H1 (cell line): ENCODE results near the gene BSN.

ENCODE experiments used
- EZH2 ChIP-seq: fragments of 200-600 bp; sonication (generic); IDR thresholded peaks from 2 replicates; pipeline ENCODE4 v1.7.1; 2012; ENCODE audit warnings: low read depth, mild to moderate bottlenecking, moderate library complexity, low read length, inconsistent platforms; ENCODE audit not compliant: severe bottlenecking
- POLR2A ChIP-seq, 2 experiments: IDR thresholded peaks; 1 replicate in 1 of 2; 2 replicates in 1 of 2; pipeline ENCODE4 v1.6.1; 2011; ENCODE audit warnings: low read depth in 2 of 2, low read length in 2 of 2, mild to moderate bottlenecking in 2 of 2; ENCODE audit errors: control extremely low read depth in 1 of 2
- POLR2AphosphoS5 ChIP-seq: IDR thresholded peaks from 2 replicates; pipeline ENCODE4 v1.6.1; 2011; ENCODE audit warnings: low read depth, low read length
- RAD21 ChIP-seq, 2 experiments: IDR thresholded peaks in 1 of 2; conservative IDR thresholded peaks in 1 of 2; 2 replicates each; pipeline ENCODE4 v1.6.1; 2011; ENCODE audit warnings: low read depth in 2 of 2, low read length in 2 of 2, improper control_type of control experiment in 1 of 2, inconsistent platforms in 1 of 2, mild to moderate bottlenecking in 1 of 2, moderate library complexity in 1 of 2
- SAP30 ChIP-seq: fragments of 300-600 bp; sonication (generic); IDR thresholded peaks from 2 replicates; pipeline ENCODE4 v1.7.1; 2012; ENCODE audit warnings: low read length, moderate library complexity, mild to moderate bottlenecking, inconsistent platforms; ENCODE audit not compliant: insufficient read depth, insufficient replicate concordance
- TF ChIP-seq, protein P1 (sequence below), 3 experiments: IDR thresholded peaks; 1 replicate in 2 of 3; 2 replicates in 1 of 3; pipeline versions ENCODE4 v1.5.1 to v1.6.1; 2011; ENCODE audit warnings: low read length in 3 of 3, mild to moderate bottlenecking in 3 of 3, inconsistent platforms in 2 of 3, low read depth in 1 of 3, moderate library complexity in 1 of 3; ENCODE audit not compliant: insufficient read depth in 1 of 3; ENCODE audit errors: control extremely low read depth in 1 of 3

DNA sequence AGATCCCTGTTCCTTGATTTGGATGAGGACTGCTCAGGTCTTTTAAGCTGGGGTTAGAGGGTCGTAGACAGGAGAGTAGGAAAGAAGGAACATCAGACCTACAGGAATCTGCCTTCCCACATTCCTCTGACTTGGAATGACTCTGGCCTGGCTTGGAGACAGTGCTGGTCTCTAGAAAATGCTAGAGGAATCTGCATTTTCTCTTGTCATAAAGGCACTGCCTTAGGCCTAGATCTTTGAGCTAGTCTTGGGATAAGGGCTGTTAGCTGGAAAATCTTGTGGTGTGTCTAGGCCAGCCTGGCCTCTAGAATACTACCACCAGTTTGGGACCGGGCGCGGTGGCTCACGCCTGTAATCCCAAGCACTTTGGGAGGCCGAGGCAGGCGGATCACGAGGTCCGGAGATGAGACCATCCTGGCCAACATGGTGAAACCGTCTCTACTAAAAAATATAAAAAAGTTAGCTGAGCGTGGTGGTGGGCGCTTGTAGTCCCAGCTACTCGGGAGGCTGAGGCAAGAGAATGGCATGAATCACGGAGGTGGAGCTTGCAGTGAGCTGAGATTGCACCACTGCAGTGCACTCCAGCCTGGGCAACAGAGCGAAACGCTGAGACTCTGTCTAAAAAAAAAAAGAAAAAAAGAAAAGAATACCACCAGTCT is 17.3 kb upstream of the BSN start:
- TF ChIP-seq POLR2A (IDR thresholded peaks at IDR 0.05; ENCODE audit: control extremely low read depth in 1 of 2, low read depth in 2 of 2, low read length in 2 of 2), result no peak
- TF ChIP-seq, protein P1, sequence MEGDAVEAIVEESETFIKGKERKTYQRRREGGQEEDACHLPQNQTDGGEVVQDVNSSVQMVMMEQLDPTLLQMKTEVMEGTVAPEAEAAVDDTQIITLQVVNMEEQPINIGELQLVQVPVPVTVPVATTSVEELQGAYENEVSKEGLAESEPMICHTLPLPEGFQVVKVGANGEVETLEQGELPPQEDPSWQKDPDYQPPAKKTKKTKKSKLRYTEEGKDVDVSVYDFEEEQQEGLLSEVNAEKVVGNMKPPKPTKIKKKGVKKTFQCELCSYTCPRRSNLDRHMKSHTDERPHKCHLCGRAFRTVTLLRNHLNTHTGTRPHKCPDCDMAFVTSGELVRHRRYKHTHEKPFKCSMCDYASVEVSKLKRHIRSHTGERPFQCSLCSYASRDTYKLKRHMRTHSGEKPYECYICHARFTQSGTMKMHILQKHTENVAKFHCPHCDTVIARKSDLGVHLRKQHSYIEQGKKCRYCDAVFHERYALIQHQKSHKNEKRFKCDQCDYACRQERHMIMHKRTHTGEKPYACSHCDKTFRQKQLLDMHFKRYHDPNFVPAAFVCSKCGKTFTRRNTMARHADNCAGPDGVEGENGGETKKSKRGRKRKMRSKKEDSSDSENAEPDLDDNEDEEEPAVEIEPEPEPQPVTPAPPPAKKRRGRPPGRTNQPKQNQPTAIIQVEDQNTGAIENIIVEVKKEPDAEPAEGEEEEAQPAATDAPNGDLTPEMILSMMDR (IDR thresholded peaks at IDR 0.05; ENCODE audit: control extremely low read depth in 1 of 3, insufficient read depth in 1 of 3, low read depth in 1 of 3, low read length in 3 of 3), result no peak
- TF ChIP-seq SAP30, result no peak
- no peak for TF ChIP-seq EZH2
- TF ChIP-seq RAD21 (IDR thresholded peaks at IDR 0.05 in 1 of 2, conservative IDR thresholded peaks at IDR 0.05 in 1 of 2; ENCODE audit: low read depth in 2 of 2, low read length in 2 of 2), result no peak
- no peak for TF ChIP-seq POLR2AphosphoS5
